ENCODE measurements around the gene HECA.

Gene HECA

DNA sequence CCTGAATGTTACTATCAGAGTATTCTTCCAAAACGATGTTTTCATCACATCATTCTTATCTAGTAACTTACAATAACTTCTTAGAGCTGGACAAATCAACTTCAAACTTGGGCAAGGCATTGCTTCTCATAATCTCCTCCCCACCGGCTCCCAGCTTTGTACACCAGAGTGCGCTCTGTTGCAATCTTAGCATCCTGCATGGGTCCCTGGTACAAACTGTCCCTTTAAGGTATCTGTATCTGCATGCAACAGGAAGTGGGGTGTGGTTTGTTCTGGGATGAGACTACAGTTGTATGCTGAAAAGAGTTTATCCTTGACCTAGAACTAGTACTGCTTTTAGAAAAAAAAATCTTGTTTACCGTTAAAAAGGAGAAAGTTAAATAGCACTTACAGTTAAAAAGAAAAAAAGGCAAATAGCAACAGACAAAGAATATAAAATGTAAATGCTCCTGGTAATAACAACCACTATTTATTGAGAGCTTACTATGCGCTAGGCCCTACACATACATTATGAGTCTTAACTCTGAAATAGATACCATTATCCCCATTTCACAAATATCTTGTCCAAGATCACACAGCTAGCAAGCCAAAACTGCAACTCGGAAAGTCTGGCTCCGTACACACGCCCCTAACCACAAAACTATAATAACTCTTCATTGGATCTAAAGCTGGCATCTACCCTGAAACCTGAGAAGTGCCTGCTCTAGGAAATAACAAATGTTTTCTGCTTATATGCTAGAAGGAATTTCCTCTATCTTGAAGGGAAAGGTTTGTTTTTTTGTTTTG lies 9.8 kb upstream of the HECA start:
- TF ChIP-seq, protein P1, sequence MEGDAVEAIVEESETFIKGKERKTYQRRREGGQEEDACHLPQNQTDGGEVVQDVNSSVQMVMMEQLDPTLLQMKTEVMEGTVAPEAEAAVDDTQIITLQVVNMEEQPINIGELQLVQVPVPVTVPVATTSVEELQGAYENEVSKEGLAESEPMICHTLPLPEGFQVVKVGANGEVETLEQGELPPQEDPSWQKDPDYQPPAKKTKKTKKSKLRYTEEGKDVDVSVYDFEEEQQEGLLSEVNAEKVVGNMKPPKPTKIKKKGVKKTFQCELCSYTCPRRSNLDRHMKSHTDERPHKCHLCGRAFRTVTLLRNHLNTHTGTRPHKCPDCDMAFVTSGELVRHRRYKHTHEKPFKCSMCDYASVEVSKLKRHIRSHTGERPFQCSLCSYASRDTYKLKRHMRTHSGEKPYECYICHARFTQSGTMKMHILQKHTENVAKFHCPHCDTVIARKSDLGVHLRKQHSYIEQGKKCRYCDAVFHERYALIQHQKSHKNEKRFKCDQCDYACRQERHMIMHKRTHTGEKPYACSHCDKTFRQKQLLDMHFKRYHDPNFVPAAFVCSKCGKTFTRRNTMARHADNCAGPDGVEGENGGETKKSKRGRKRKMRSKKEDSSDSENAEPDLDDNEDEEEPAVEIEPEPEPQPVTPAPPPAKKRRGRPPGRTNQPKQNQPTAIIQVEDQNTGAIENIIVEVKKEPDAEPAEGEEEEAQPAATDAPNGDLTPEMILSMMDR (IDR thresholded peaks at IDR 0.05; ENCODE audit: low read length), result peak; percentile 86
- TF ChIP-seq EZH2 (optimal IDR thresholded peaks at IDR 0.05; ENCODE audit: low read depth, low read length) (no peak), EZH2phosphoT487 (IDR thresholded peaks at IDR 0.05; ENCODE audit: low read length) (no peak)
- Histone ChIP-seq H3K4me2 (ENCODE audit: low read depth, low read length) (peak overlapping the region; percentile 14; the same call in 1 of the 2 replicates), H3K4me3 (ENCODE audit: low read length) (no peak overlapping the region), H3K4me1 (ENCODE audit: low read length) (peaks cover 8% of the 10 kb centered on the region), H3K9me3 (replicated peaks; ENCODE audit: insufficient read depth, low read length) (no peaks in the 10 kb centered on the region), H3F3A (ENCODE audit: insufficient read depth, low read length) (no peaks in the 10 kb centered on the region), H3K9me2 (replicated peaks; ENCODE audit: insufficient read depth, low read length) (no peaks in the 10 kb centered on the region), H2AFZ (ENCODE audit: low read length) (0 out of 2 replicates have a peak overlapping the region, but pooled peaks have one; percentile 15), H3K27ac (ENCODE audit: low read length) (peak overlapping the region; percentile 1; the same call in 1 of the 2 replicates), H3K9ac (ENCODE audit: low read length) (no peak overlapping the region), H3K27me3 (replicated peaks; ENCODE audit: insufficient read depth, low read length) (no peaks in the 10 kb centered on the region), H3K36me3 (replicated peaks; ENCODE audit: insufficient read depth, low read length) (no peaks in the 10 kb centered on the region), H4K20me1 (ENCODE audit: insufficient read depth, low read length) (no peaks in the 10 kb centered on the region), H3K79me2 (ENCODE audit: low read length) (no peaks in the 10 kb centered on the region)
- DNase-seq, result peak; percentile 86

DNA sequence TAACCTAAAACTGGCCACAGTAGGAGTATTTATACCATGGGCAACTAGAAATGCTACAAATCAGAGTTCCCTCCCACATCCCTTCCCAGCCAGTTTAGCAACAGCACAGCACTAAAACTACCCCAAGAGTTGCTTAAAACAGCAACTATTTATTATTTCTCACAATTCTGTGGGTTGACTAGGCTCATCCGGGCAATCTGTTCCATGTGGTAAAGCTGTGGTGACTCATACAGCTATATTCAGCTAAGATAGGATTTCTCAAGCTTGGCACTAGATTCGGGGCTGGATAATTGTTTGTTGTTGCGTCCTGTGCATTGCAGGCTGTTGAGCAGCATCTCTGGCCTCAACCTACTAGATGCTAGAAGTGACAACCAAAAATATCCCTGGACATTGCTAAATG lies 8.6 kb upstream of the HECA start:
- H4K20me1 ChIP-seq (ENCODE audit: insufficient read depth, low read length), result no peaks in the 10 kb centered on the region
- H3K9me2 ChIP-seq (replicated peaks; ENCODE audit: insufficient read depth, low read length), result no peaks in the 10 kb centered on the region
- no peak overlapping the region for H3K9ac ChIP-seq (ENCODE audit: low read length)
- TF ChIP-seq EZH2 (optimal IDR thresholded peaks at IDR 0.05; ENCODE audit: low read depth, low read length), result no peak
- TF ChIP-seq, protein P1 (IDR thresholded peaks at IDR 0.05; ENCODE audit: low read length), result no peak
- TF ChIP-seq EZH2phosphoT487 (IDR thresholded peaks at IDR 0.05; ENCODE audit: low read length), result no peak
- no peaks in the 10 kb centered on the region for H3F3A ChIP-seq (ENCODE audit: insufficient read depth, low read length)
- H3K27me3 ChIP-seq (replicated peaks; ENCODE audit: insufficient read depth, low read length), result no peaks in the 10 kb centered on the region
- no peak for DNase-seq
- H3K4me1 ChIP-seq (ENCODE audit: low read length), result peaks cover 9% of the 10 kb centered on the region
- H3K9me3 ChIP-seq (replicated peaks; ENCODE audit: insufficient read depth, low read length), result no peaks in the 10 kb centered on the region
- no peak overlapping the region for H3K27ac ChIP-seq (ENCODE audit: low read length)
- no peak overlapping the region for H2AFZ ChIP-seq (ENCODE audit: low read length)
- H3K36me3 ChIP-seq (replicated peaks; ENCODE audit: insufficient read depth, low read length), result no peaks in the 10 kb centered on the region
- no peaks in the 10 kb centered on the region for H3K79me2 ChIP-seq (ENCODE audit: low read length)
- H3K4me2 ChIP-seq (ENCODE audit: low read depth, low read length), result no peak overlapping the region
- H3K4me3 ChIP-seq (ENCODE audit: low read length), result no peak overlapping the region

DNA sequence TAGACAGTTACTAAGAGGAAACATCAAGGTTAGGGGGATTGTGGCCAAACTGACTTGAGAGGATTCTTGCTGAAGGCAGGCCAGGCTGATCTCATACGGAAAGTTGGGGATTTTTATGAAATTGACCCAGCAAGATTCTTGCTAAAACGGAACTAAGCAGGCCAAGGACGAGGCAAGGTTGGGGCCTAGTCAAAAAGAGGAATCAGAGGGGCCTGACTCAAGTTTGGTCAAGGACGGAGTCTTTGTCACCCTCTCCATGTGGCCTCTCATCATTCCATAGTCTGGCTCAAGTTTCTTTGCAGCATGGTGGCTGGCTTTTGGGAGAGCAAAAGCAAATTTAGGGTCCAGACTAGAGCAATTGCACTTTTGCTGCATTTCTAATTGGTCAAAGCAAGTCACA lies 7.9 kb upstream of the HECA start:
- no peak overlapping the region for H3K9ac ChIP-seq (ENCODE audit: low read length)
- no peak for DNase-seq
- no peak overlapping the region for H3K4me3 ChIP-seq (ENCODE audit: low read length)
- no peaks in the 10 kb centered on the region for H3K27me3 ChIP-seq (replicated peaks; ENCODE audit: insufficient read depth, low read length)
- H3K79me2 ChIP-seq (ENCODE audit: low read length), result no peaks in the 10 kb centered on the region
- peaks cover 16% of the 10 kb centered on the region for H3K4me1 ChIP-seq (ENCODE audit: low read length)
- no peaks in the 10 kb centered on the region for H4K20me1 ChIP-seq (ENCODE audit: insufficient read depth, low read length)
- H2AFZ ChIP-seq (ENCODE audit: low read length), result no peak overlapping the region
- TF ChIP-seq, protein P1 (IDR thresholded peaks at IDR 0.05; ENCODE audit: low read length), result no peak
- TF ChIP-seq EZH2 (optimal IDR thresholded peaks at IDR 0.05; ENCODE audit: low read depth, low read length) (no peak), EZH2phosphoT487 (IDR thresholded peaks at IDR 0.05; ENCODE audit: low read length) (no peak)
- H3K4me2 ChIP-seq (ENCODE audit: low read depth, low read length), result no peak overlapping the region
- H3K36me3 ChIP-seq (replicated peaks; ENCODE audit: insufficient read depth, low read length), result no peaks in the 10 kb centered on the region
- H3K27ac ChIP-seq (ENCODE audit: low read length), result no peak overlapping the region
- no peaks in the 10 kb centered on the region for H3F3A ChIP-seq (ENCODE audit: insufficient read depth, low read length)
- H3K9me3 ChIP-seq (replicated peaks; ENCODE audit: insufficient read depth, low read length), result no peaks in the 10 kb centered on the region
- no peaks in the 10 kb centered on the region for H3K9me2 ChIP-seq (replicated peaks; ENCODE audit: insufficient read depth, low read length)

Data from MM.1S (cell line).